MCF 10A (cell line): ENCODE results near the gene CGB8. TPM values are rescaled to one million over a fixed set of nuclear protein-coding genes. Genes with fewer than 3 reads are reported as not detected.

Experiments
- BruUV-seq: library from RNA; stranded (reverse); fragments of 400-500 nt; replicated peaks from 2 replicates; lab custom pipeline; 2021; lab: Mats Ljungman, UMichigan
- CTCF ChIA-PET: fragments of 300-600 bp; sonication (Branson Sonifier 250); formaldehyde crosslinking; extraction: SDS; loops from one replicate; lab custom pipeline; 2021; ENCODE audit warnings: antibody characterized with exemption, inconsistent platforms; lab: Yijun Ruan, JAX
- POLR2A ChIA-PET: fragments of 300-600, 350-650 bp; sonication (Branson Sonifier 250); formaldehyde crosslinking; extraction: SDS; loops from one replicate; lab custom pipeline; 2020; ENCODE audit warnings: antibody characterized with exemption, inconsistent platforms; lab: Yijun Ruan, JAX
- DNase-seq: peaks from one replicate; pipeline ENCODE4 v3.0.0-alpha.2; 2018; ENCODE audit not compliant: unreplicated experiment
- H3K27ac Mint-ChIP-seq: one replicate; pipeline ENCODE4 v1.8.0; 2022; ENCODE audit warnings: mild to moderate bottlenecking, low read depth, mixed read lengths; ENCODE audit not compliant: unreplicated experiment
- H3K27me3 Mint-ChIP-seq: one replicate; pipeline ENCODE4 v1.8.0; 2022; ENCODE audit warnings: mixed read lengths; ENCODE audit not compliant: insufficient read depth, unreplicated experiment
- H3K36me3 Mint-ChIP-seq: one replicate; pipeline ENCODE4 v1.8.0; 2022; ENCODE audit warnings: mild to moderate bottlenecking, moderate library complexity, mixed read lengths; ENCODE audit not compliant: insufficient read depth, unreplicated experiment
- H3K4me1 Mint-ChIP-seq: one replicate; pipeline ENCODE4 v1.8.0; 2022; ENCODE audit warnings: mixed read lengths; ENCODE audit not compliant: insufficient read depth, unreplicated experiment
- H3K4me3 Mint-ChIP-seq: one replicate; pipeline ENCODE4 v1.8.0; 2022; ENCODE audit warnings: mild to moderate bottlenecking, moderate library complexity, mixed read lengths; ENCODE audit not compliant: unreplicated experiment
- H3K9me3 Mint-ChIP-seq: one replicate; pipeline ENCODE4 v1.8.0; 2022; ENCODE audit warnings: mixed read lengths; ENCODE audit not compliant: unreplicated experiment
- intact Hi-C: fragments of 100-400 bp; cut with micrococcal nuclease; formaldehyde crosslinking; loops from 2 replicates; pipeline ENCODE4 v1.14.1; 2022
- total RNA-seq: library from RNA; stranded (reverse); gene quantifications from 2 replicates; pipeline ENCODE4 v1.2.3, GENCODE V29; 2022
- TF ChIP-seq, protein P1 (sequence below): fragments of 200-600 bp; IDR thresholded peaks from one replicate; pipeline ENCODE4 v1.8.0; 2022; ENCODE audit warnings: antibody characterized with exemption, mild to moderate bottlenecking; ENCODE audit not compliant: unreplicated experiment

CGB8 gene
- total RNA-seq, 1 experiment from 2014 or later, result 1.3 TPM

DNA sequence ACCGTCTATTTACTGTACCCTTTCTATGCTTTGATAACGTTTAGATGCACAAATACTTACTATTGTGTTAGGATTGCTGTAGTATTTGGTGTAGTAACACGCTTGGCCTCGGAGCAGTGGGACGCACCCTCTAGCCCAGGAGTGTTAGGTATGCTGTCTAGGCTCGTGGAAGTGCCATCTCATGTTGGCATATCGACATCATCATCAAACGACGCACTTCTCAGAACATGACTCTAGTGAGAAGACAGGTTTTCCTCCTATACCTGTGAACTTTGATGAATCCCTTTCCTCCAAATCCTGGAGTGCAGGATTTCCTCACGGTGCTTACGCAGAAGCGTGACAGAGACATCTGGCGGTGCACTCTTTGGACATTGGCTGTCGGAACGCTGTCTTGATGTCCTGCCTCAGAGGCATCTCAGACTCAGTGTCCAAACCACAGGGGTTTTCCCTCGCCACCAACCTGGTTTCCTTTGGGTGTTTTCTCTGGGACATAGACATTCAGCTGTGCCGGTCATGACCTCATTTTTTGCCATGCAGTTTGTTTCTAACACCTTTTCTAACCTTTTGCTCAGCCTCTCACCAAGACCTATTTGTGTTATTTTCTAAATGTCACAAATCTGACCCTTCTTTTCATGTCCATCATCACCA, 42.6 kb upstream of the CGB8 start:
- TF ChIP-seq, protein P1, sequence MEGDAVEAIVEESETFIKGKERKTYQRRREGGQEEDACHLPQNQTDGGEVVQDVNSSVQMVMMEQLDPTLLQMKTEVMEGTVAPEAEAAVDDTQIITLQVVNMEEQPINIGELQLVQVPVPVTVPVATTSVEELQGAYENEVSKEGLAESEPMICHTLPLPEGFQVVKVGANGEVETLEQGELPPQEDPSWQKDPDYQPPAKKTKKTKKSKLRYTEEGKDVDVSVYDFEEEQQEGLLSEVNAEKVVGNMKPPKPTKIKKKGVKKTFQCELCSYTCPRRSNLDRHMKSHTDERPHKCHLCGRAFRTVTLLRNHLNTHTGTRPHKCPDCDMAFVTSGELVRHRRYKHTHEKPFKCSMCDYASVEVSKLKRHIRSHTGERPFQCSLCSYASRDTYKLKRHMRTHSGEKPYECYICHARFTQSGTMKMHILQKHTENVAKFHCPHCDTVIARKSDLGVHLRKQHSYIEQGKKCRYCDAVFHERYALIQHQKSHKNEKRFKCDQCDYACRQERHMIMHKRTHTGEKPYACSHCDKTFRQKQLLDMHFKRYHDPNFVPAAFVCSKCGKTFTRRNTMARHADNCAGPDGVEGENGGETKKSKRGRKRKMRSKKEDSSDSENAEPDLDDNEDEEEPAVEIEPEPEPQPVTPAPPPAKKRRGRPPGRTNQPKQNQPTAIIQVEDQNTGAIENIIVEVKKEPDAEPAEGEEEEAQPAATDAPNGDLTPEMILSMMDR, result no peak
- Mint-ChIP-seq H3K27me3 (no peaks in the 10 kb centered on the region), H3K36me3 (peaks cover 88% of the 10 kb centered on the region), H3K27ac (no peak overlapping the region), H3K4me1 (peaks cover 7% of the 10 kb centered on the region), H3K4me3 (no peak overlapping the region), H3K9me3 (no peaks in the 10 kb centered on the region)
- no peak for DNase-seq
- BruUV-seq, result no TSS peak
- intact Hi-C loops, result no loop called here
- CTCF ChIA-PET, result no interaction called here
- POLR2A ChIA-PET, result no interaction called here

DNA sequence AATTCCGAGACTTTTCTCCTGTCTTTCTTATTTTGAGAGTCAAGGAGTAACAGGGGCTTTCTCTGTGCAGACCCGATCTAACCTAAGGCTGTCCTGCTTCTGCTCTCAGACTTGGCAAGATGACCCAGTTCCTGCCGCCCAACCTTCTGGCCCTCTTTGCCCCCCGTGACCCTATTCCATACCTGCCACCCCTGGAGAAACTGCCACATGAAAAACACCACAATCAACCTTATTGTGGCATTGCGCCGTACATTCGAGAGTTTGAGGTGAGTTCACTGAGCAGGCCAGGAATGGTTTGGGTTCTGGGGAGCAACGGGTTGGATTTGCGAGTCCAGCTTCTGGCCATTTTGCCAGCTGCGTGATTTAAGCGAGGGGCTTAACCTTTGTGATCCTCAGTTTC, 37.4 kb upstream of the CGB8 start:
- Mint-ChIP-seq H3K27me3 (no peaks in the 10 kb centered on the region), H3K4me3 (peak overlapping the region; percentile 97), H3K27ac (peak overlapping the region; percentile 95), H3K36me3 (peaks cover 43% of the 10 kb centered on the region), H3K4me1 (peaks cover 17% of the 10 kb centered on the region), H3K9me3 (no peaks in the 10 kb centered on the region)
- POLR2A ChIA-PET, result interaction anchor here (0.6 to 2.4 kb wide), 9 partner anchors 12 to 494 kb away, joined by 3 to 8 read pairs (median 4); partner anchors contain the start of genes GYS1, LIN7B and NOSIP
- DNase-seq, result no peak
- CTCF ChIA-PET, result interaction anchor here (0.6 to 3.9 kb wide), 9 partner anchors 12 to 870 kb away, joined by 3 to 28 read pairs (median 3); no protein-coding TSS in a partner anchor
- intact Hi-C loops, result no loop called here
- BruUV-seq, result no TSS peak
- TF ChIP-seq, protein P1, result no peak

DNA sequence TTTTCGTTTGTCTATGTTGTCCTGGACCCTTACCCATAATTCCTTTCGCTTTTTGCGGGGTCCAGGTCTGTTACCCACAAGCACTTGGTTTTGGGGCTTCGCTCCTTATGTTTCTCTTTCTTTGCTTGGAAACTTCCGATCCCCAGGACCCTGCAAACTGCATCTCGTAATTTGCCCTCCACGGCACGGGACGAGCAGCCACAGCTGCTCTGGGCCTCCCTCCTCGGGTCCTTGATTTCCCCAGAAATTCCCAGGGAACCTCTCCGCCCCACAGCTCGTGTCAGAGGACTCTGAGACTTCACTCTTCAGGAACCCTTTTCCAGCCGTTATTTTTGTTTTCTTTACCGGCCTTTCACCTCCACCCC, 36.9 kb upstream of the CGB8 start:
- peaks cover 39% of the 10 kb centered on the region for H3K36me3 Mint-ChIP-seq
- POLR2A ChIA-PET, result interaction anchor here (0.6 to 2.4 kb wide), 7 partner anchors 12 to 113 kb away, joined by 3 to 8 read pairs (median 5); partner anchors contain the start of genes GYS1 and LIN7B
- CTCF ChIA-PET, result interaction anchor here (0.6 to 3.9 kb wide), 6 partner anchors 13 to 581 kb away, joined by 3 to 28 read pairs (median 4); no protein-coding TSS in a partner anchor

More for the DNA sequence above, 36.9 kb upstream of the CGB8 start:
- no TSS peak for BruUV-seq
- Mint-ChIP-seq H3K4me1 (peaks cover 17% of the 10 kb centered on the region), H3K27ac (peak overlapping the region; percentile 95), H3K4me3 (peak overlapping the region; percentile 97), H3K27me3 (no peaks in the 10 kb centered on the region), H3K9me3 (no peaks in the 10 kb centered on the region)
- intact Hi-C loops, result no loop called here
- TF ChIP-seq, protein P1, result no peak
- DNase-seq, result no peak
